ENCODE results near the gene PRAMEF15.
"Not testable (repeated sequence)": the region's sequence is repeated elsewhere in the genome, so short reads cannot be mapped to it uniquely, and the experiment has no call there.

The PRAMEF15 gene

DNA sequence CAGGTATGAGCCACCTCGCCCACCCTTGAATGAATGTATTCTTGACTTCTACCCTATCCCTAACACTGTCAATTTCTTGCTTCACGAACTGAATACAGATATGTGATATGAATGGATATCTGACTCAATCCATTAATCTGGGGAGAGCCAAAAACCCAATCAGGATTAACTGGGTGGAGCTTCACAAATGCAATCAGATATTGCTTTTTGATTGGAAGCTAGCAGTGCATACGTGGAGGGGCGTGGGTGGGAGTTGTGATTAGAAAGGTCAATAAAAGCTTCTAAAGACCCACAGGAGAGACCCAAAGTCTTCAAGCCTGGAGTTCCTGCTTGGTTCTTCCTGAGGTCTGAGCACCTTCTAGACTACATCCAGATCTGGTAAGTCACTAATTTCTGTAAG is at the start of gene PRAMEF15:
TSS of gene PRAMEF15 (plus strand) at position 301 of the 400 bp plus-strand sequence. CDS start 2,827 bp downstream, outside the sequence.
- DNase-seq, result not testable (repeated sequence)

DNA sequence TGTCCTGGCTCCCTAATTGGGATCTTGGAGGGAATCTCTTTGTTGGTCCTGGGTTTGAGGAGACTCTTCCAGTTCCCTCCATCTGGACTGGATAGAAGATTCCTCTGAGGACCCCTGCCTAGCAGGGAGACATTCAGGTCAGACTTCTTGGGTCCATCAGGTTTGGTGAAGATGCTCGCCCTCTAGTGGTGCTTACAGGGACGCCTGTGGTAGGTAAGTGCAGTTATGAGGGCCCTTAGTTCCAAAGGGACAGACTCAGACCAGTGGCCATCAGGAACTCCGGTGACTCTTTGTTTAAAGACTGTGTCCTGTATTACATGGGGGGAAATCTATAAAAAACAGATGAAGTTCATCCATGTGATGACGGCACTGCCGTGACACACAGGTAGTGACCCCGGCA is 38.4 kb upstream of the PRAMEF15 start:
- not testable (repeated sequence) for DNase-seq

DNA sequence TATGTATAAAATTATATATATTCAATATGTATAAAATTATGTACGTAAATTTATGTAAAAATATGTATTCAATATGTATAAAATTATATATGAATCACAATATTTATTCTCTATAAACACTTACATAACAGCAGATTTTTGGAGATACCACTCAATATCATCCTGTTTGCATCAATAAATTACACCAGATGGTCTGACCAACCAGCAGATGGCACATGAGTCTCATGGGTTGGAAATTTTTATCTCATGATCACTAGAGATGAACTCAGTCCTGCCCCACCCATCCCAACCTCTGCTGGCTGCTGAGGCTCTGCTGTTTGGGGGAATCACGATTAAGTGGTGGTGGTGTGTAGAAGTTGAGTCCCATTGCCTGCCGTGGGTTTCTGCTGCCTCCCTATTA is 35.8 kb upstream of the PRAMEF15 start:
- DNase-seq, result not testable (repeated sequence)

DNA sequence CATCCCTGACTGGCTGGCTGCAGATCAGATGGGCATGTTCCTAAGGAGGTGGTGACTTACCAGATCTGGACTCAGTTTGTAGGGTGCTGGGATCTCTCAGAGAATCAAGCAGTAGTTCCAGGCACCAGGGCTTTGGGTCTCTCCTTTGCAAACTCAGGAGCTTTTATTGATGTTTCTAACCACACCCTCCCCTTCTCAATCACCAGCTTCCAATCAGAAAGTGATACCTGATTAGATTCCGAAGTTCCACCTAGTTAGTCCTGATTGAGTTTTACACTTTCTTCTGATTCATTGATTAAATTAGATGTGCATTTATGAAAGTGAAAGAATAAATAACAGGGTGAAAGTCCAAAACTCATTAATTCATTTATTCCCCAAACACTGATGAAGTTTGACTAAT is 30.3 kb upstream of the PRAMEF15 start, which contains the start of gene PRAMEF8:
TSS of gene PRAMEF8 (minus strand) at position 101 of the 400 bp plus-strand sequence. CDS start 1,046 bp downstream, outside the sequence.
- DNase-seq, result not testable (repeated sequence)

DNA sequence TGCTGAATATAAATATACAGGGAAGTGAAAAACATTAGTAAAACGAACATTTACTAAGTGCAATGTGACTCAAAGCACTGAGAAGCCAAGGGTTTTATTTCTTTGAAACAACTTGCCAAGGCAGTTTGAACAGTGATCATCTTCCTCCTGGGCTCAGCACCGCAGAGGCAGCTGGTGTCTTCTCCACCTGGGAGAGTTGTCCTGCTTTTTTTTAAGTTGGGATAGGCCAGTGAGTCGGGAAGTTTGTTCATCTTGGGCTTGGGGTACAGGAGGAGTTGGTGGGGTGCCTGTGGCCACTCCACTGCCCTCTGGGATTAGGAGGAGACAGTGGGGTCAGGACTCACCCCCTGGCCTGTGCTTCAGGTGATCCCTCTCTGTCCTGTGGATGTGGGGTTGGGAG is 26.4 kb upstream of the PRAMEF15 start:
- not testable (repeated sequence) for DNase-seq

DNA sequence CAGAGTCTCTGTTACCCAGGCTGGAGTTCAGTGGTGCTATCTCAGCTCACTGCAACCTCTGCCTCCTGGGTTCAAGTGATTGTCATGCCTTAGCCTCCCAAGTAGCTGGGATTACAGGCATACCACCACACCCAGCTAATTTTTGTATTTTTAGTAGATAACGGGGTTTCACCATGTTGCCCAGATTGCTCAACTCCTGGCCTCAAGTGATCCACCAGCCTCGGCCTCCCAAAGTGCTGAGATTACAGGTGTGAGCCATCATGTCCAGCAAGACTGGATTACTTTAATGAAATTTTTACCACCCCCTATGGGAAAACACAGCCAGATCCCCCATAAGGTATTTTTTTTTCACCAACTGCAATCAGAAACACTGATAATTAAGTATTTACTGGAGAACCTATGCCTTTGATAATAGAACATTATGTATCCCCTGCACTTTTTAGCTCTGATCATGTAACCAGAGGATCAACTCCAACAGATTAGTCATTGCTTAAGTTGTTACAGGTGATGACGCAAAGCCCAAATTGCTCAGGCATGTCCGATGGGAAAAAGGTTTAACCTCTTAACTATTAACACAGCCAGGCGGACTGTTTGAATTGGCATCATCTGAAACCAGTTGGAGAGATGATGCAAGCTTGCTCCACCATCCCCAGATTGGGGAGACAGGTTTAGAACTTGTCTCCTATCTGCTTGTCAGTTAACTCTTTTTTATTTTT is 18.0 kb upstream of the PRAMEF15 start:
- not testable (repeated sequence) for DNase-seq

DNA sequence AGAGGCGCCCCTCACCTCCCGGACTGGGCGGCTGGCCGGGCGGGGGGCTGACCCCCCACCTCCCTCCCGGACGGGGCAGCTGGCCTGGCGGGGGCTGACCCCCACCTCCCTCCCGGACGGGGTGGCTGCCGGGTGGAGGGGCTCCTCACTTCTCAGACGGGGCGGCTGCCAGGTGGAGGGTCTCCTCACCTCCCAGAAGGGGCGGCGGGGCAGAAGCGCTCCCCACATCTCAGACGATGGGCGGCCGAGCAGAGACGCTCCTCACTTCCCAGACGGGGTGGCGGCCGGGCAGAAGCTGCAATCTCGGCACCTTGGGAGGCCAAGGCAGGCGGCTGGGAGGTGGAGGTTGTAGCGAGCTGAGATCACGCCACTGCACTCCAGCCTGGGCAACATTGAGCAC is 16.7 kb upstream of the PRAMEF15 start:
- DNase-seq, result not testable (repeated sequence)

DNA sequence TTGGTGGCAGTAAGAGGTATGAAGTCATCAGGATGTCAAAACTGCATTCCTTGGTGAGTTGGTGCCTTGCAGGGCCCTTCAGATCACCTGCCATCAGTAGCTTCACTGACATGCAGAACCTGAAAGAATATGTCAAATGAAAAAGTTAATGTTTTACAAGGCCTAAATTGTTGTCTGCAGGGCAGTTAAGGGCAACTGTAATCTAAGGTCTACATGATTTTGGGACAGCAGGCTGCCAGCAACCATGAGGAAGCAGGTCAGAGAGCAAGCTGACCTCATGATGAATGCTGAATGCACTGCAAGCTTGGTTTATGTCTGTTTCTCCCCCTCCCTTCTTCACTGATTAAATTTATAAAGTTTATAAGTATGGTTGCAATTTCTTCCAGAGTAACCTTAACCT is 13.2 kb upstream of the PRAMEF15 start:
- not testable (repeated sequence) for DNase-seq

DNA sequence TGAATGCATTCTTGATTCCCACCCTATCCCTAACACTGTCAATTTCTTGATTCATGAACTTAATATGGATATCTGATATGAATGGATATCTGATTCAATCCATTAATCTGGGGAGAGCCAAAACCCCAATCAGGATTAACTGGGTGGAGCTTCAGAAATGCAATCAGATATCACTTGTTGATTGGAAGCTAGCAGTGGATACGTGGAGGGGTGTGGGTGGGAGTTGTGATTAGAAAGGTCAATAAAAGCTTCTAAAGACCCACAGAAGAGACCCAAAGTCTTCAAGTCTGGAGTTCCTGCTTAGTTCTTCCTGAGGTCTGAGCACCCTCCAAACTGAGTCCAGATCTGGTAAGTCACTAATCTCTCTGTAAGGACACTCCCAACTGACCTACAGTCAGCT is 12.1 kb upstream of the PRAMEF15 start, which contains the start of gene PRAMEF33:
TSS of gene PRAMEF33 (plus strand) at position 301 of the 400 bp plus-strand sequence. CDS start 2,416 bp downstream, outside the sequence.
- DNase-seq, result not testable (repeated sequence)

DNA sequence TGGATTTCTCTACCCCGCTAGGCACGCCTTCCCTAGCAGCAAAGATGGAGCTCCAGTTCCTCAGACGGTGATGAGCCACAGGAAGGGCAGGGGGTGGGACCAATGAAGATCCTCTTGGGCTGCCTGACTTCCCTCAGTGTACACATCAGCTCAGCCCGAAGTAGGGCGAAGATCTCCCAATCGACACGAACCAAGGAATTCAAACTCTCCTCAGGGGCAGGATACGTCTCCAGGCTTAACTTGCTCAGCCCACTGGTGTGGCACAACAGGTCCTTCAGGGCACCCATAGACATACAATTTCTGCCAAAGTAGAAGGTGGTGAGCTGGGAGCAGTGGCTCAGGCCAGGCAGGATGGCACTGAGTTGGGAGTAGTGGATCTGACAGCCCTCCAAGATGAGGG is 27.1 kb downstream of the PRAMEF15 start:
- DNase-seq, result not testable (repeated sequence)

DNA sequence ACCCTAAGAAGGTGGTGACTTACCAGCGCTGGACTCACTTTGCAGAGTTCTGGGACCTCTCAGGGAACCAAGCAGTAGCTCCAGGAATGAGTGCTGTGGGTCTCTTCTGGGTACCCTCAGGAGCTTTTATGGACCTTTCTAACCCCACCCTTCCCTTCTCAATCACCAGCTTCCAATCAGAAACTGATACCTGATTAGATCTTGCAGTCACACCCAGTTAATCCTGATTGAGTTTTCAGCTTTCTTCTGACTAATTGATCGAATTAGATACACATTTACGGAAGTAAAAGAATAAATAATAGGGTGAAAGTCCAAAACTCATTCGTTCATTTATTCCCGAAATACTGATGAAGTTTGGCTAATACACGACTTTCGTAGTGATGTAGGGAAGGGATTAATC is 31.7 kb downstream of the PRAMEF15 start, which contains the start of gene PRAMEF14:
TSS of gene PRAMEF14 (minus strand) at position 101 of the 400 bp plus-strand sequence. CDS start 1,820 bp downstream, outside the sequence.
- not testable (repeated sequence) for DNase-seq

DNA sequence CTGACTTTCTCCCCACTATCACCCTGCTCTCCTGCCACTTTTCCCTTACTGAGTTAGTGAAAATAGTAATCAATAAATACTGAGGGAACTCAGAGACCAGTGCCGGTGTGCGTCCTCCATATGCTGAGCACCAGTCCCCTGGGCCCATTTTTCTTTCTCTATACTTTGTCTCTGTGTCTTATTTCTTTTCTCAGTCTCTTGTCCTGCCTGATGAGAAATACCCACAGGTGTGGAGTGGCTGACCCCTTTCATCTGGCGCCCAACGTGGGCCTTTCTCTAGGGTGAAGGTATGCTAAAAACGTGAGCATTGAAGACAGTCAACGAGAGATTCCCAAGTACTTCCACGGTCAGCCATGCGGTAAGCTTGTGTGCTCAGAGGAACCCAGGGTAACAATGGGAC is 38.1 kb downstream of the PRAMEF15 start:
- DNase-seq, result not testable (repeated sequence)

DNA sequence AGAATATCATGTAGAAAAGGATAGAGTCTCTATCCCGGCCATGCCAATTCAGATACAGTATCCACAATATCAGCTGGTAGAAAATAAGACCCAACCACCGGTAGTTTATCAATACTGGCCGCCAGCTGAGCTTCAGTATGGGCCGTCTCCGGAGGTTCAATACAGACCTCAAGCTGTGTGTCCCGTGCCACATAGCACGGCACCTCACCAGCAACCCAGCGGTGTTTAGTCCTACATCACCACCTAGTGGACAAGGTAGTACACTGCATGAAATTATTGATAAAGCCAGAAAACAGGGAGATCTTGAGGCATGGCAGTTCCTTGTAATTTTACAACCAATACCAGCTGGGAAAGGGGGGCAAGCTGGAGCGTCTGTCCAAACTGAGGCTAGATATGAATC is 39.1 kb downstream of the PRAMEF15 start:
- DNase-seq, result not testable (repeated sequence)

DNA sequence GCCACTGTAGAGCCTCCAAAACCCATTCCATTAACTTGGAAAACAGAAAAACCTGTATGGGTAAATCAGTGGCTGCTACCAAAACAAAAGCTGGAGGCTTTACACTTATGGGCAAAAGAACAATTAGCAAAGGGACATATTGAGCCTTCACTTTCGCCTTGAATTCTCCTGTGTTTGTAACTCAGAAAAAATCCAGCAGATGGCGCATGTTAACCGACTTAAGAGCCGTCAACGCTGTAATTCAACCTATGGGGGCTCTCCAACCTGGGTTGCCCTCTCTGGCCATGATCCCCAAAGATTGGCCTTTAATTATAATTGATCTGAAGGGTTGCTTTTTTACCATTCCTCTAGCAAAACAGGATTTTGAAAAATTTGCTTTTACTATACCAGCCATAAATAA is 41.4 kb downstream of the PRAMEF15 start:
- DNase-seq, result peak; percentile 79

DNA sequence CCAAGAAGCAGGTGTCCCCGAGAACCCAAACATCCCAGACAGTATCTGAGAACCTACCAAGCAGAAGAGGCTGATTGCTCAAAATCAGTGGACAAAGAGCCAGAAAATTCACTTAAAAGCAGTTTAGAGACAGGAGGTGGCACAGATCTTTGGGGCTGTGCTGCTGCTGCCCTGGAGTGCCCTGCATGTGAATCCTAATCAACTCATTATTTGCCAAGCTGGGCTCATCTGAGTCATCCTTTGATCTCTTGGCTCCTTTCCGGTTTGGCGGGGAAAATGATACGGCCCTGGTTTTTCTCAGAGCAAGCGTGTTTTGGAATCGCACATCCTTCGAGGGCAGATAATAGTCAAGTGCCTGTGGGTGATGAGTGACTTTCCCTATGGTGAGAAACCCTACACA is 47.0 kb downstream of the PRAMEF15 start:
- not testable (repeated sequence) for DNase-seq

DNA sequence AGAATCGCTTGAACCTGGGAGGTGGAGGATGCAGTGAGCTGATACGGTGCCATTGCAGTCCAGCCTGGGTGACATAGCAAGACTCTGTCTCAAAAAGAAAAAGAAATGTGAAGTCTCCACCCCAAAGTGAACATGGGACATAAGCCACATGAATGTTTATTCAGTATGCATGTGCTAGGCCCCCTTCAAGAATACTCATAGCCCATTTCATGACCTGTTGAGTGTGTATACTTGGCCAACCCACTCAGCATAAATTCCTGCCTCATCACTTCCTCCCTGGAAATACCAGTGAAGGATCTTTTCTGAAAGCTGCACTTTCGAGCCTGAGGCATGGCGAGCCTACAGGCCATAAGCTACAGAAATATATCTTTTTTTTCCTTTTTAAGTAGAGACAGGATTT is 49.5 kb downstream of the PRAMEF15 start:
- not testable (repeated sequence) for DNase-seq

DNA sequence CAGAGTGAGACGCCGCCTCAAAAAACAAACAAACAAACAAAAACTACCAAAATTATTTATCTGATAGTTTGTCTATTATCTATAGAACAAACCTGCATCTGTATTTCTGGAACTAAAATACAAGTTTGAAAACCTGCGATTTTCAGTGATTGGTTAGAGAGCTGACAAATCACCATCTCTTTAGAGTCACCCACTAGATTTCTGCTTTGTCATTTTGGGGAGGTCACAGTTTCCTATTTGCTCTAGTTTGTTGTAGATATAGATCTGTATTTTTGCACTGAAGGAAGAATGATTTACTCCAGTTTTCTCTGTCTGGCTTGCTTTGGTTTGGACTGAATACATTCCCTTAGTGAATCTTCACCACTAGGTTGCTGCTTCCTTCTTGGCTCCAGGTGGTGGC is 51.2 kb downstream of the PRAMEF15 start:
- not testable (repeated sequence) for DNase-seq

DNA sequence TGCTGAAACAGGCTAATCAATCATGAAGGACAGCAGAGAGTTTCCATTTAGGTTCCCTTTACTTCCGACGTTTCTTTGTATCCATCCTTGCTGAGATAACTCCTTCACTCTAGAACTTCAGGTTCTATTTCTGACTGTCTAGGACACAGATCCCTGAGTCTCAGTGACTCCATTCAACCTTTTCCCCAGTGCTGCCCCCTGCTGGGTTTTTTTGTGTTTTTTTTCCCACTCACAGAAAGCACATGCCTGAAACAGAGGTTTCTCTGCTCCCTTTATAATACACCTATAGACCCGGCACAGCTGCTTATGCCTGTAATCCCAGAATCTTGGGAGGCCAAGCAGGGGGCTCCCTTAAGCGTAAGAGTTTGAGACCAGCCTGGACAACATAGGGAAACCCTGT is 53.2 kb downstream of the PRAMEF15 start:
- not testable (repeated sequence) for DNase-seq

Measured in NCI-H510A treated with DMSO at 0.1 percent for 48 hours (cell line).